HCT116 (cell line): ENCODE data around the gene CTAGE1. TPM values are rescaled to one million over a fixed set of nuclear protein-coding genes. Genes with fewer than 3 reads are reported as not detected.

ENCODE experiments used
- ATAC-seq: fragments of 200-7000 bp; cut with Tn5 transposase; 2 replicates; pipeline ENCODE4 v1.9.1; 2020; ENCODE audit warnings: mild to moderate bottlenecking, moderate library complexity
- BruUV-seq: library from RNA; stranded (reverse); fragments of 400-500 nt; replicated peaks from 2 replicates; lab custom pipeline; 2021; lab: Mats Ljungman, UMichigan
- CTCF ChIA-PET: fragments of 300-600 bp; sonication (Branson Sonifier 250); formaldehyde crosslinking; loops from one replicate; lab custom pipeline; 2021; ENCODE audit warnings: antibody characterized with exemption; lab: Charles Lee
- POLR2A ChIA-PET: fragments of 300-600, 350-600 bp; sonication (Branson Sonifier 250); formaldehyde crosslinking; loops from one replicate; lab custom pipeline; 2021; ENCODE audit warnings: antibody characterized with exemption; lab: Charles Lee
- RAD21 ChIA-PET, 2 experiments: fragments of 300-600 bp; sonication (Branson Sonifier 250); formaldehyde crosslinking; loops; one replicate each; lab custom pipeline; 2023; ENCODE audit warnings: low total read pairs in 2 of 2; ENCODE audit not compliant: uncharacterized antibody in 2 of 2, unreplicated experiment in 2 of 2, low non-redundant PET in 1 of 2; lab: Charles Lee
- DNase-seq: peaks from one replicate; pipeline ENCODE4 v3.0.0-alpha.2; 2010; ENCODE audit warnings: low read depth, low spot score
- H2AFZ ChIP-seq: fragments of 200-600 bp; shearing (Covaris generic), sonication (generic); 2 replicates; pipeline ENCODE4 v1.6.1; 2017; ENCODE audit warnings: low read depth, mixed run types, mixed read lengths, antibody characterized with exemption, low read length; ENCODE audit not compliant: poor library complexity, severe bottlenecking
- H3K27ac ChIP-seq: 2 replicates; pipeline ENCODE4 v1.5.1; 2012; ENCODE audit warnings: low read depth, low read length
- H3K27me3 ChIP-seq: fragments of 200-600 bp; sonication (generic); 2 replicates; pipeline ENCODE4 v1.6.1; 2016; ENCODE audit warnings: mixed run types, low read length, mixed read lengths; ENCODE audit not compliant: insufficient read depth
- H3K36me3 ChIP-seq, 2 experiments: fragments of 200-500 bp in 1 of 2; fragments of 200-600 bp in 1 of 2; sonication (Bioruptor generic) in 1 of 2; sonication (generic) in 1 of 2; 2 replicates each; pipeline versions ENCODE4 v1.5.1 to v1.6.1; 2014 to 2016; ENCODE audit warnings: low read length in 2 of 2, inconsistent platforms in 1 of 2, mixed read lengths in 1 of 2, mixed run types in 1 of 2; ENCODE audit not compliant: insufficient read depth in 2 of 2, control insufficient read depth in 1 of 2
- H3K4me1 ChIP-seq, 2 experiments: fragments of 200-600 bp in 1 of 2; sonication (generic) in 1 of 2; 2 replicates each; pipeline versions ENCODE4 v1.5.1 to v1.6.1; 2012 to 2017; ENCODE audit warnings: low read length in 2 of 2, inconsistent platforms in 1 of 2, mild to moderate bottlenecking in 1 of 2, mixed read lengths in 1 of 2, mixed run types in 1 of 2, moderate library complexity in 1 of 2; ENCODE audit not compliant: insufficient read depth in 2 of 2, control insufficient read depth in 1 of 2
- H3K4me2 ChIP-seq: fragments of 200-600 bp; sonication (generic); 2 replicates; pipeline ENCODE4 v1.6.1; 2017; ENCODE audit warnings: mixed run types, low read length, mixed read lengths
- H3K4me3 ChIP-seq, 2 experiments: fragments of 200-600 bp in 1 of 2; sonication (generic) in 1 of 2; replicated peaks in 1 of 2; 2 replicates each; pipeline ENCODE4 v1.5.1; 2011 to 2016; ENCODE audit warnings: low read length in 2 of 2, control low read depth in 1 of 2, low read depth in 1 of 2, mild to moderate bottlenecking in 1 of 2, mixed read lengths in 1 of 2, mixed run types in 1 of 2
- H3K79me2 ChIP-seq: fragments of 200-600 bp; sonication (generic); 2 replicates; pipeline ENCODE4 v1.6.1; 2017; ENCODE audit warnings: mild to moderate bottlenecking, mixed run types, low read length, moderate library complexity, mixed read lengths; ENCODE audit not compliant: insufficient read depth
- H3K9ac ChIP-seq: fragments of 200-600 bp; sonication (generic); 2 replicates; pipeline ENCODE4 v1.6.1; 2016; ENCODE audit warnings: low read length, mixed read lengths
- H3K9me2 ChIP-seq: fragments of 200-600 bp; sonication (generic), shearing (Covaris generic); 2 replicates; pipeline ENCODE4 v1.6.1; 2017; ENCODE audit warnings: mixed run types, mild to moderate bottlenecking, moderate library complexity; ENCODE audit not compliant: insufficient read depth
- H3K9me3 ChIP-seq, 2 experiments: fragments of 200-500 bp in 1 of 2; fragments of 200-600 bp in 1 of 2; sonication (Bioruptor generic) in 1 of 2; sonication (generic) in 1 of 2; 2 replicates each; pipeline ENCODE4 v1.6.1; 2014 to 2017; ENCODE audit warnings: low read length in 2 of 2, mixed read lengths in 2 of 2, inconsistent platforms in 1 of 2, low read depth in 1 of 2, mild to moderate bottlenecking in 1 of 2, mixed run types in 1 of 2, moderate library complexity in 1 of 2; ENCODE audit not compliant: control insufficient read depth in 1 of 2, insufficient read depth in 1 of 2
- H4K20me1 ChIP-seq: fragments of 200-600 bp; sonication (generic), shearing (Covaris generic); 2 replicates; pipeline ENCODE4 v1.6.1; 2017; ENCODE audit warnings: mixed run types, mild to moderate bottlenecking, moderate library complexity; ENCODE audit not compliant: insufficient read depth
- CBX3 ChIP-seq: IDR thresholded peaks from 2 replicates; pipeline ENCODE4 v1.6.1; 2012; ENCODE audit warnings: low read depth
- ELF1 ChIP-seq: IDR thresholded peaks from 2 replicates; pipeline ENCODE4 v1.6.1; 2012; ENCODE audit warnings: low read depth, borderline replicate concordance
- EZH2 ChIP-seq: fragments of 200-600 bp; sonication (generic); IDR thresholded peaks from 2 replicates; pipeline ENCODE4 v1.6.1; 2017; ENCODE audit warnings: antibody characterized with exemption, mixed run types
- JUND ChIP-seq: IDR thresholded peaks from 2 replicates; pipeline ENCODE4 v1.6.1; 2012
- POLR2A ChIP-seq: IDR thresholded peaks from 2 replicates; pipeline ENCODE4 v1.7.0; 2011; ENCODE audit warnings: borderline replicate concordance; ENCODE audit not compliant: insufficient read depth, insufficient read length; ENCODE audit errors: extremely low read depth
- POLR2AphosphoS5 ChIP-seq: IDR thresholded peaks from 2 replicates; pipeline ENCODE4 v1.6.1; 2011; ENCODE audit warnings: mild to moderate bottlenecking, low read depth, low read length, moderate library complexity
- SIN3A ChIP-seq: IDR thresholded peaks from 2 replicates; pipeline ENCODE4 v1.6.1; 2012; ENCODE audit warnings: low read depth
- SP1 ChIP-seq: IDR thresholded peaks from 2 replicates; pipeline ENCODE4 v1.6.1; 2012; ENCODE audit warnings: low read depth
- YY1 ChIP-seq: IDR thresholded peaks from 2 replicates; pipeline ENCODE4 v1.6.1; 2011; ENCODE audit warnings: low read length, low read depth, moderate library complexity, mild to moderate bottlenecking; ENCODE audit not compliant: insufficient replicate concordance; ENCODE audit errors: extremely low read depth
- ZFX ChIP-seq: fragments of 450-650 bp; IDR thresholded peaks from 2 replicates; pipeline ENCODE4 v1.6.1; 2017
- ZNF274 ChIP-seq: fragments of 200-500 bp; sonication (Bioruptor generic); IDR thresholded peaks from 2 replicates; pipeline ENCODE4 v1.6.1; 2014; ENCODE audit warnings: mild to moderate bottlenecking, low read depth, low read length, inconsistent platforms
- intact Hi-C: fragments of 100-400 bp; cut with micrococcal nuclease; formaldehyde crosslinking; loops from 2 replicates; pipeline ENCODE4 v1.10.0; 2022
- total RNA-seq: library from RNA; stranded (reverse); gene quantifications from one replicate; pipeline ENCODE4 v1.2.1, GENCODE V29; 2021; ENCODE audit not compliant: unreplicated experiment
- TF ChIP-seq, protein P1 (sequence below), 3 experiments: fragments of 200-600 bp in 1 of 3; sonication (generic) in 1 of 3; IDR thresholded peaks in 2 of 3; conservative IDR thresholded peaks in 1 of 3; 2 replicates each; pipeline ENCODE4 v1.5.1; 2012 to 2017; ENCODE audit warnings: low read depth in 2 of 3, low read length in 2 of 3, antibody characterized with exemption in 1 of 3, borderline replicate concordance in 1 of 3, control low read depth in 1 of 3, mild to moderate bottlenecking in 1 of 3, mixed read lengths in 1 of 3, mixed run types in 1 of 3, moderate library complexity in 1 of 3; ENCODE audit not compliant: insufficient read depth in 1 of 3
- TF ChIP-seq, protein P2 (sequence below): IDR thresholded peaks from 2 replicates; pipeline ENCODE4 v1.6.1; 2012; ENCODE audit warnings: low read depth
- TF ChIP-seq, protein P3 (sequence below): IDR thresholded peaks from 2 replicates; pipeline ENCODE4 v1.6.1; 2012
- TF ChIP-seq, protein P4 (sequence below): IDR thresholded peaks from 2 replicates; pipeline ENCODE4 v1.6.1; 2012
- TF ChIP-seq, protein P5 (sequence below): IDR thresholded peaks from 2 replicates; pipeline ENCODE4 v1.6.1; 2011; ENCODE audit warnings: mild to moderate bottlenecking, low read length, moderate library complexity; ENCODE audit not compliant: insufficient replicate concordance; ENCODE audit errors: extremely low read depth

The CTAGE1 gene
- total RNA-seq, 1 experiment from 2014 or later, result not detected

DNA sequence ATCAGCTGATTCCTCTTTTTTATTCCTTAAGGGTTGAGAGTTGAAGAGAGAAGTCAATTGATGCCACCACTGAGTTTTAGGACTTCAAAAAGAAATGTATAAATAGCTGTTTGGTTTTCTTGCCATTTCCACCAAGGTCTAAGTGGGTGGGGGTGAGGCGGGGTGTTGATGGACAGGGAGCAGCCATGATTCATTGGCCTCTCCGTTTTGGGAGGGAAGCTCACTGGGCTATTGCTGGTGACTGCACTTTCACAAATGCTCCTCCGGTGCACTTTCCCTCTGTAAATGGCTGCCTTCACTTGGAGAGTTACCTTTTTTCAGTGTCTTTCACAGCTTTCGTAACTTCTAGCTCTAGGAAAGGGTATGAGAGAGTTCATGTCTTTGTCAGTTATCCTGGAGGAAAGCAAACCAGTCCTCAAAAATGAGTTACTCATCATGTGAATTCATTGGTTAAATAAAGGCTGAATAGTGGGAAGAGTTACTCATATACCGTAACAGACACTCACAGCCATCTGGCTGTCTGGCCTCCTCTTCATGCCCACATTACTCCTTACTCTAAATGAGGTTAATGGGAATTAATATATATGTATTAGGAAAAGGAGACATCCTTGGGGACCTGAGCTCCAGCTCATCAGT lies 17.4 kb upstream of the CTAGE1 start:
- no peaks in the 10 kb centered on the region for H3K79me2 ChIP-seq
- H2AFZ ChIP-seq, result no peak overlapping the region
- no peaks in the 10 kb centered on the region for H3K27me3 ChIP-seq
- ChIA-PET RAD21 (no interaction called here), POLR2A (no interaction called here), CTCF (no interaction called here)
- intact Hi-C loops, result no loop called here
- no TSS peak for BruUV-seq
- H3K27ac ChIP-seq, result no peak overlapping the region
- no peak overlapping the region for H3K4me2 ChIP-seq
- DNase-seq, result no peak
- H4K20me1 ChIP-seq, result no peaks in the 10 kb centered on the region
- H3K4me3 ChIP-seq, result no peak overlapping the region
- peaks cover 7 to 14% of the 10 kb centered on the region in 2 experiments; a peak in 3 of 4 replicates for H3K4me1 ChIP-seq
- H3K36me3 ChIP-seq, result no peaks in the 10 kb centered on the region
- TF ChIP-seq ELF1 (no peak), SIN3A (no peak), POLR2AphosphoS5 (no peak), SP1 (no peak), JUND (no peak), CBX3 (no peak), POLR2A (no peak), ZFX (no peak), EZH2 (no peak), YY1 (no peak), ZNF274 (no peak)
- TF ChIP-seq, protein P1, sequence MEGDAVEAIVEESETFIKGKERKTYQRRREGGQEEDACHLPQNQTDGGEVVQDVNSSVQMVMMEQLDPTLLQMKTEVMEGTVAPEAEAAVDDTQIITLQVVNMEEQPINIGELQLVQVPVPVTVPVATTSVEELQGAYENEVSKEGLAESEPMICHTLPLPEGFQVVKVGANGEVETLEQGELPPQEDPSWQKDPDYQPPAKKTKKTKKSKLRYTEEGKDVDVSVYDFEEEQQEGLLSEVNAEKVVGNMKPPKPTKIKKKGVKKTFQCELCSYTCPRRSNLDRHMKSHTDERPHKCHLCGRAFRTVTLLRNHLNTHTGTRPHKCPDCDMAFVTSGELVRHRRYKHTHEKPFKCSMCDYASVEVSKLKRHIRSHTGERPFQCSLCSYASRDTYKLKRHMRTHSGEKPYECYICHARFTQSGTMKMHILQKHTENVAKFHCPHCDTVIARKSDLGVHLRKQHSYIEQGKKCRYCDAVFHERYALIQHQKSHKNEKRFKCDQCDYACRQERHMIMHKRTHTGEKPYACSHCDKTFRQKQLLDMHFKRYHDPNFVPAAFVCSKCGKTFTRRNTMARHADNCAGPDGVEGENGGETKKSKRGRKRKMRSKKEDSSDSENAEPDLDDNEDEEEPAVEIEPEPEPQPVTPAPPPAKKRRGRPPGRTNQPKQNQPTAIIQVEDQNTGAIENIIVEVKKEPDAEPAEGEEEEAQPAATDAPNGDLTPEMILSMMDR (IDR thresholded peaks at IDR 0.05 in 2 of 3, conservative IDR thresholded peaks at IDR 0.05 in 1 of 3; ENCODE audit: borderline replicate concordance in 1 of 3, insufficient read depth in 1 of 3, low read depth in 2 of 3, low read length in 2 of 3), result no peak
- TF ChIP-seq, protein P2, sequence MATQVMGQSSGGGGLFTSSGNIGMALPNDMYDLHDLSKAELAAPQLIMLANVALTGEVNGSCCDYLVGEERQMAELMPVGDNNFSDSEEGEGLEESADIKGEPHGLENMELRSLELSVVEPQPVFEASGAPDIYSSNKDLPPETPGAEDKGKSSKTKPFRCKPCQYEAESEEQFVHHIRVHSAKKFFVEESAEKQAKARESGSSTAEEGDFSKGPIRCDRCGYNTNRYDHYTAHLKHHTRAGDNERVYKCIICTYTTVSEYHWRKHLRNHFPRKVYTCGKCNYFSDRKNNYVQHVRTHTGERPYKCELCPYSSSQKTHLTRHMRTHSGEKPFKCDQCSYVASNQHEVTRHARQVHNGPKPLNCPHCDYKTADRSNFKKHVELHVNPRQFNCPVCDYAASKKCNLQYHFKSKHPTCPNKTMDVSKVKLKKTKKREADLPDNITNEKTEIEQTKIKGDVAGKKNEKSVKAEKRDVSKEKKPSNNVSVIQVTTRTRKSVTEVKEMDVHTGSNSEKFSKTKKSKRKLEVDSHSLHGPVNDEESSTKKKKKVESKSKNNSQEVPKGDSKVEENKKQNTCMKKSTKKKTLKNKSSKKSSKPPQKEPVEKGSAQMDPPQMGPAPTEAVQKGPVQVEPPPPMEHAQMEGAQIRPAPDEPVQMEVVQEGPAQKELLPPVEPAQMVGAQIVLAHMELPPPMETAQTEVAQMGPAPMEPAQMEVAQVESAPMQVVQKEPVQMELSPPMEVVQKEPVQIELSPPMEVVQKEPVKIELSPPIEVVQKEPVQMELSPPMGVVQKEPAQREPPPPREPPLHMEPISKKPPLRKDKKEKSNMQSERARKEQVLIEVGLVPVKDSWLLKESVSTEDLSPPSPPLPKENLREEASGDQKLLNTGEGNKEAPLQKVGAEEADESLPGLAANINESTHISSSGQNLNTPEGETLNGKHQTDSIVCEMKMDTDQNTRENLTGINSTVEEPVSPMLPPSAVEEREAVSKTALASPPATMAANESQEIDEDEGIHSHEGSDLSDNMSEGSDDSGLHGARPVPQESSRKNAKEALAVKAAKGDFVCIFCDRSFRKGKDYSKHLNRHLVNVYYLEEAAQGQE, result no peak
- TF ChIP-seq, protein P3, sequence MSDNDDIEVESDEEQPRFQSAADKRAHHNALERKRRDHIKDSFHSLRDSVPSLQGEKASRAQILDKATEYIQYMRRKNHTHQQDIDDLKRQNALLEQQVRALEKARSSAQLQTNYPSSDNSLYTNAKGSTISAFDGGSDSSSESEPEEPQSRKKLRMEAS, result no peak
- TF ChIP-seq, protein P4, sequence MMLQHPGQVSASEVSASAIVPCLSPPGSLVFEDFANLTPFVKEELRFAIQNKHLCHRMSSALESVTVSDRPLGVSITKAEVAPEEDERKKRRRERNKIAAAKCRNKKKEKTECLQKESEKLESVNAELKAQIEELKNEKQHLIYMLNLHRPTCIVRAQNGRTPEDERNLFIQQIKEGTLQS, result no peak
- TF ChIP-seq, protein P5, sequence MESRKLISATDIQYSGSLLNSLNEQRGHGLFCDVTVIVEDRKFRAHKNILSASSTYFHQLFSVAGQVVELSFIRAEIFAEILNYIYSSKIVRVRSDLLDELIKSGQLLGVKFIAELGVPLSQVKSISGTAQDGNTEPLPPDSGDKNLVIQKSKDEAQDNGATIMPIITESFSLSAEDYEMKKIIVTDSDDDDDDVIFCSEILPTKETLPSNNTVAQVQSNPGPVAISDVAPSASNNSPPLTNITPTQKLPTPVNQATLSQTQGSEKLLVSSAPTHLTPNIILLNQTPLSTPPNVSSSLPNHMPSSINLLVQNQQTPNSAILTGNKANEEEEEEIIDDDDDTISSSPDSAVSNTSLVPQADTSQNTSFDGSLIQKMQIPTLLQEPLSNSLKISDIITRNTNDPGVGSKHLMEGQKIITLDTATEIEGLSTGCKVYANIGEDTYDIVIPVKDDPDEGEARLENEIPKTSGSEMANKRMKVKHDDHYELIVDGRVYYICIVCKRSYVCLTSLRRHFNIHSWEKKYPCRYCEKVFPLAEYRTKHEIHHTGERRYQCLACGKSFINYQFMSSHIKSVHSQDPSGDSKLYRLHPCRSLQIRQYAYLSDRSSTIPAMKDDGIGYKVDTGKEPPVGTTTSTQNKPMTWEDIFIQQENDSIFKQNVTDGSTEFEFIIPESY, result no peak
- H3K9me3 ChIP-seq, result no peaks in the 10 kb centered on the region
- no peak for ATAC-seq
- no peaks in the 10 kb centered on the region for H3K9me2 ChIP-seq
- no peak overlapping the region for H3K9ac ChIP-seq
